ENCODE measurements around the gene SMARCA4.

GRCh38 chr19:10920288-10920655 is 40.6 kb upstream of the SMARCA4 start:
- no peak for TF ChIP-seq CTCF (IDR thresholded peaks at IDR 0.05)
- no peak for TF ChIP-seq POLR2A (IDR thresholded peaks at IDR 0.05)

Measured in testis (tissue), 2 donors.